Measurements from ENCODE around the gene C1QTNF9B.
A peak's percentile ranks its signal among the peaks of the same experiment; 100 is the strongest.

Gene C1QTNF9B

DNA sequence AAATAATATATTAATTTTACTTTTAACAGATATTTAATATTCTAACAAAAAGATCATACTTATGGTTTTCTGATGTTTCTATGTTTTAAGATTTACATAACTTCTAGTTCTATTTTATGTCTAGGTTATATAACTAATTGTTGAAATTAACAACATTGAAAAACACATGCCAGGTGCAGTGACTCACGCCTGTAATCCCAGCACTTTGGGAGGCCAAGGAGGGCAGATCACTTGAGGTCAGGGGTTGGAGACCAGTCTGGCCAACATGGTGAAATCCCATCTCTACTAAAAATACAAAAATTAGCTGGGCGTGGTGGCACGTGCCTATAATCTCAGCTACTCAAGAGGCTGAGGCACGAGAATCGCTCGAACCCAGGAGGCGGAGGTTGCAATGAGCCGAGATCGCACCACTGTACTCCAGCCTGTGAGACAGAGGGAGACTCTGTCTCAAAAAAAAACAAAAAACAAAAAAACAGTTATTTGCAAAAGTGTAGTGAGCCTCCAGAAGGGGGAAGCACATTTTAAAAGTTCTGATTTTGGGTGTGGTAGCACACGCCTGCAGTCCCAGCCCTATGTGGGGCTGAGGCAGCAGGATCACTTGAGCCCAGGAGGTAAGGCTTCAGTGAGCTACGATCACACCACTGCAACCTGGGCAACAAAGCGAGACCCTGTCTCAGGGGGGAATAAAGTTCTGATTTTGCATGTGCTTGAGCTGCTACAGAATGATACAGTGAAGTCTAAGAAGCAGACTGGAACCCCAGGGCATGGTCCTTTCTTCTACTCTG lies 26.8 kb downstream of the C1QTNF9B start:
- no peak for TF ChIP-seq GATA3 (IDR thresholded peaks at IDR 0.05; ENCODE audit: low read depth, low read length)
- TF ChIP-seq GATA2 (IDR thresholded peaks at IDR 0.05; ENCODE audit: low read depth, low read length): no peak

DNA sequence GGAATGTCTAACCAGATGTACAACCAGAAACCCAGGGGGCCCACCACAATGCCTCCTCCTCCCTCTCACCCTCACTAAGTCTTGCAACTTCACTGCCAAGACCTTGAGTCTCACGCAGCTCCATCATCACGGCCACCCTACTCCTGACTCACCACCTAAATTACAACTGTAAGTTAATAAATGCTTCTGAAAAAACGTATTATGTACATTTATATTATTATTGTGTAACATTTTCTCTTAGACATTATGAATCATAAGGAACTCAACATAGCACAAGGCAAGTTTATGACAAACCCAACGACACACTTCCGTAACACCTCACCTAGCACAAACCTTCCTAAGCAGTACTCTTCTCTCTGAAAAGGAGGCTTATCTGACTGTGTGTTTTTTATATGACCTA lies 28.8 kb downstream of the C1QTNF9B start:
- no peak for TF ChIP-seq GATA2 (IDR thresholded peaks at IDR 0.05; ENCODE audit: low read depth, low read length)
- no peak for TF ChIP-seq GATA3 (IDR thresholded peaks at IDR 0.05; ENCODE audit: low read depth, low read length)

DNA sequence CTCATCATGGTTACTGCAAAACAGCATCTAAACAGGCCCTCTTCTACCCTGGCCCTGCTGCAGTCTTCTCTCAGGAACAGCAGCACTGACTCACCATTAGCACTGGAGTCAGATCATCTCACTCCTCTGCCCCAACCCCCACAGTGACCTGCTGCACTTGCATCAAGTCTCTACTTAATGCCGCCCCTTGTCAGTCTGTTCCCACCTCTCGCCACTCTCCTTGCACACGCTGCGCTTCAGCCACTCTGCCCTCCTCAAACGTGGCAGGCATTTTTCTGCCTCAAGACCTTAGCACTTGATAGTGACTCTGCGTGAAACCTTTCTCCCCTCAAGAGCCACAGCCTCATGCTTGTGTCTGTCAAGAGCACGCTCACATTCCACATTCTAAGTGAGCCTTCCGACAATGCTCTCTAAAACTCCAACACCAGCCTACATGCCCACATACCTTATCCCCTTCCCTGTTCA lies 30.2 kb downstream of the C1QTNF9B start:
- no peak for TF ChIP-seq GATA2 (IDR thresholded peaks at IDR 0.05; ENCODE audit: low read depth, low read length)
- no peak for TF ChIP-seq GATA3 (IDR thresholded peaks at IDR 0.05; ENCODE audit: low read depth, low read length)

DNA sequence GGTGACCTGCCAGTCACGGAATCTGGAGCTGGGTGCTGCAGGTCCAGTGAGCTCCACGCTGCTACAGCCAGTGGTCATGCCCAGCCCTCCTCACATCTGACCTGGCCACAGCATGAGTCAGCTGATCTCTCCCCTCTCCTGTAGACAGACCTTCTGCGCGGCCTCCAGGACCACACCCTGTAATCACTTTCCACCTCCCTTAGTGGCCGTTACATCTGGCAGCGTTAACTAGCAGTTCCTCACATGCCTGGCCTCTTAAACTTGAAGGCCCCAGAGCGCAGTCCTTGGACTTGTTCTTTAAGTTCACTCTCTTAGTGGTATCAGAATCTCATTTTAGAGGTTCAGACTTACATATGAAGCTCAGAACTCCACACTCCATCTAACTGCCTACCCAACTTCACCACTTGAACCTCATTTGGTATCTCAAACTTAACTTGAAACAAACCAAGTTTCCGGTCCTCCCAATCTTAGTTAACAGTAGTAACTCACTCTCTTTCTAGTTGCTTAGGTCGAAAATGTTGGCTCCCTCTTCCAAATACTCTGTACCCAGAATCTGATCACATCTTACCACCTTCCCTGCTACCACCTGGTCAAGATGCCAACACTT lies 30.8 kb downstream of the C1QTNF9B start:
- TF ChIP-seq GATA3 (IDR thresholded peaks at IDR 0.05; ENCODE audit: low read depth, low read length) (no peak), GATA2 (IDR thresholded peaks at IDR 0.05; ENCODE audit: low read depth, low read length) (no peak)

DNA sequence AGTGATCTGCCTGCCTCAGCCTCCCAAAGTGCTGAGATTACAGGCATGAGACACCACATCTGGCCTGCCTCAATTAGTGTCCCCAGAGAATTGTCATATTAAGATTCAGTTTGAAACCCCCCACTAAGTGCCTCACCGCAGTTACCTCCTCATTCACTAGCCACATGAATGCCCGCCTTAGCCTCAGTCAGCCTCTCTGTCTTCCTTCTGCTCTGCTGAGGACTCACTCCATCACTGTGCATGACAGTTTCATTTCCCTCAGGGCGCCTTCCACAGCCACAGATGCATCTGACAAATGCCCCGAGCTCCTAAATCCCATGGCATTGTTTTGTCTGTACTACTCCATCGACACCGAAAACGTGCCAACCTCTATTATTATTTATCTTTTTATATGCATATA lies 31.4 kb downstream of the C1QTNF9B start:
- no peak for TF ChIP-seq GATA3 (IDR thresholded peaks at IDR 0.05; ENCODE audit: low read depth, low read length)
- no peak for TF ChIP-seq GATA2 (IDR thresholded peaks at IDR 0.05; ENCODE audit: low read depth, low read length)

DNA sequence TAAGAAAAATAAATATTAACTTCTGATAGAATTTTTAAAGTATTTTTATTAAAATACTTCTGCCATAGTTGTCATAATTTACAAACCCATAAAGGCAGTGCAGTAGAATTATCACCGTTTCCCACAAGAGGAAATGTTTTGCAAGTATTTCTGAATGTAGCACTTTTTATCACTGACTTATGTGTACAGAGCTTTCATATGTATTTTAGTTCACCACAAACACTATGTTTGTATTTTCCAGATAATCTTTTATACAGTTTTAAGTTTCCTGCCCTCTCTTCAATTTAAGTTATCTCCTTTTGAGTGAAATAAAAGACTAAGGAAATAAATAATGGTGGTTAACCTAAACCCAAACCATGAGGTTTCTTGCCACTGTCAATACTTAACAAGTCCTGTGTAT lies 32.3 kb downstream of the C1QTNF9B start:
- TF ChIP-seq GATA2 (IDR thresholded peaks at IDR 0.05; ENCODE audit: low read depth, low read length) (no peak), GATA3 (IDR thresholded peaks at IDR 0.05; ENCODE audit: low read depth, low read length) (no peak)

DNA sequence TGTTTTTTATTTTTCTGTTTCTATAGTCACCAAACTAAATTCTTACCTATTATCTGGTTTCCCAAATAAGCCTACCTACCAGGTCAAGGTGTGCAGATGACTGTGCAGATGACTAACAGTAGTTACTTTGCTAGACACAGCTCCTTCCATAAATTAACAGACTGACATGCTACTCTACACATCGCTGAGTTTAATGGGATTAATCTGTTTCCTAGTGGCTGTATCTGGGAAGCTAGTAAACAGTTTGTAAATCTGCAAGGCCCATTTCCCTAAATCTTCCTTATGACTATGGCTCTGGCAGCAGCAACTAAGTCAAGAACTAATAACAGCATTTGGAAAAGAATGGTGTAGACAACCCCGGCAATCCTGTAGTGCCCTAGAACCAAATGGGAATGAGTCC lies 36.0 kb downstream of the C1QTNF9B start:
- TF ChIP-seq GATA3 (IDR thresholded peaks at IDR 0.05; ENCODE audit: low read depth, low read length) (no peak), GATA2 (IDR thresholded peaks at IDR 0.05; ENCODE audit: low read depth, low read length) (no peak)

DNA sequence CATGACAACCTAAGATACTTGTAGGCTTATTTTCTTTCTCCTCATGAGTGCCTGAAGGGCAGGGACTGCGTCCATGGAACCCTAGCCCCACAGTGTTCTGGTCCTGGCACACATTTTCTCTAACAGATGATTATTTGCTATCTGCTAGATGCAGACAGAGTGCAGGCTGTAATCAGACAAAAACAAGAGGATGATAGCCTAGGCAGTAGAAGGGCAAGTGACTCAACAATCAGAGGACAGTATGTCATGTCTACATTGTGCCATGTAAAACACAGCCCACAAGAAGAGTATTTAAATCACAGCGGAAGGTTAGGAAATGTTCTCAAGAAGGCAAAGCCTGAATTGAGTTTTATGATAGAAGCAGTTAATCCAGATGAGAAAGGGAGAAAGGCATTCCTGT lies 37.4 kb downstream of the C1QTNF9B start:
- no peak for TF ChIP-seq GATA3 (IDR thresholded peaks at IDR 0.05; ENCODE audit: low read depth, low read length)
- peak; percentile 53; the same call in 1 of the 2 replicates for TF ChIP-seq GATA2 (IDR thresholded peaks at IDR 0.05; ENCODE audit: low read depth, low read length)

DNA sequence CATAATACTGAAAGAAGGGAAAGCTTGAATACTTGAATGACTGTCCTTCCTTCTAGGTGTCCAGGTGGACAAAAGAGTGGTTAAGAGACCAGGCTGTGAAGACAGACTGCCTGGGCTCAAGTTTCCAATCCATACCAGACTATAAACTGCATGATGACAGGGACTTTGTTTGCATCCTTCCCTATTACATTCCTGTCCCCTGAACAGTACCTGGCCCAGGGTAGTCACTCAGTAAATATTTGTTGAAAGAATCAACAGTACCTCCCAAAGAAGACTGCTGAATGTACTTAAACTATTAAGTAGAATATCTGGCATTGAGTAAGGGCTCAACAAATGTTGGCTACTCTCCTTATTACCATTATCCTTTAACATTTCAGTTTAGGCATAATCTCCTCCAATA lies 37.8 kb downstream of the C1QTNF9B start:
- TF ChIP-seq GATA3 (IDR thresholded peaks at IDR 0.05; ENCODE audit: low read depth, low read length) (no peak), GATA2 (IDR thresholded peaks at IDR 0.05; ENCODE audit: low read depth, low read length) (no peak)

DNA sequence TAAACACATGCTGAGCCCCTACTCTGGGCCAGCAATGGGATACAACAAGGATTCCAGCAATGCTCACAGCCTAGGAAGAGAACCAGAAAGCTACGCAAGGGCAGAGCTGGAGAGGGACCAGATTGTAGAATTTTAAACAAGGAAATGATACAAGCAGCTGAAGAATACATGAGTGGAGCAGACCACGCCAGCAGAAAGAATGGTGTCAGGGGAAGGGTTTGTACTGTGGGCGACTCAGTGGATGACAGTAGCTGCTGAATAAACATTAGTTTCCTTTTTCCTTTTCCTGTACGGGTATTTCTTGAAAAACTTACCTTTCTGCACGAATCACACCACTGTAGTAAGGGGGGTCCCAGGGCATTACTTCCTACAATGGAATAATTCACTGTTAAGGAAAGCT lies 38.8 kb downstream of the C1QTNF9B start:
- no peak for TF ChIP-seq GATA3 (IDR thresholded peaks at IDR 0.05; ENCODE audit: low read depth, low read length)
- TF ChIP-seq GATA2 (IDR thresholded peaks at IDR 0.05; ENCODE audit: low read depth, low read length): no peak

DNA sequence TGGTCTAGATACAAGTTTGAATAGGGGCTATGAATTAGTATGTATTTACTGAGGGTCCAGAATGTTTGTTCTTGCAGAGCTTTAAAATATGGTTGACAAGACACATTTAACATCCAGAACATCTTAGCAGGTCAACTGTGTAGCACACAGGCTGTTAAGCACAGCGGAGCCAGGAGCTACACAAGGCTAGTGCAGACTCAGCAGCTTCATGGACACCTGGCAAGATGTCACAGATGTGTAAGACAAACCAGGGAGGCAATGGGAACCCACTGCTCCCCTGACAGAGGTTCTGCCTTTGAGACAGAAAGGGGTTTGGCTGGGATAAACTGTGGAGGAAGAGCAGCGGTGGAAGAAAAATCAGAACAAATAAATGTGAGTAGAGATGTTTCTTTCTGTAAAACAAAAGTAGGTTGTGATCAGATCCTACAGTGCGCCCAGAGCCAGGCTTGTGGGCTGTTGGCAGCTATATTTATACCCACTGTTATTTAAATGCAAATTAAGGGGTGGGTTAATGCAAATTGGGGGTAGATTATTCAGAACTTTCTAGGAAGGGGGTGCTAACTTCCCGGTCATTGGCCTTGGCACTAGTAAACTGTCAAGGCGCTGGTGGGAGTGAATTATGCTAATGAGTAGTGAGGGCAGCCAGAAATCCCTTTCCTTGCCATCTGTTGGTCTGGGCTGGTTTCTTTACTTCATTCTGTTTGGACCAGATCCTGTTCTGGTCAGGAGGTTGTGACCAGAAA lies 41.1 kb downstream of the C1QTNF9B start:
- no peak for TF ChIP-seq GATA2 (IDR thresholded peaks at IDR 0.05; ENCODE audit: low read depth, low read length)

DNA sequence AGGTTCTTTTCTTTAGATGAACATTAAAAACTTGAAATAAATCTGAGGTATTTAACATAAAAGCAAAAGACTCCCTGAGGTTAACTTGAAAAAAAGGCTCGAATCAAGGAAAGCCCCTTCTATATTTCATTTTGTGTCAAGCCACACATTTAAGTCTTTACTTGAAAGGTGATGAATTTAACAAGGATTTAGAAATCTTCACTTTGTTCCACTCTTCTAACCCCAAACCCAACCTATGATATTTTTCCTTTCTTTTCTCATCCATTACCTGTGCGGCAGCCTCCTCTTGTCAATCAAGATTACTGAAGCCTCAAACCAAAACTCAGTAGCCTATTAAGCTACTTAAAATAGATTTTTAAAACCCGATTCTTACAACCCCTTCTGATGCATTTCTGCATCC lies 41.9 kb downstream of the C1QTNF9B start:
- TF ChIP-seq GATA2 (IDR thresholded peaks at IDR 0.05; ENCODE audit: low read depth, low read length) (no peak), GATA3 (IDR thresholded peaks at IDR 0.05; ENCODE audit: low read depth, low read length) (no peak)

DNA sequence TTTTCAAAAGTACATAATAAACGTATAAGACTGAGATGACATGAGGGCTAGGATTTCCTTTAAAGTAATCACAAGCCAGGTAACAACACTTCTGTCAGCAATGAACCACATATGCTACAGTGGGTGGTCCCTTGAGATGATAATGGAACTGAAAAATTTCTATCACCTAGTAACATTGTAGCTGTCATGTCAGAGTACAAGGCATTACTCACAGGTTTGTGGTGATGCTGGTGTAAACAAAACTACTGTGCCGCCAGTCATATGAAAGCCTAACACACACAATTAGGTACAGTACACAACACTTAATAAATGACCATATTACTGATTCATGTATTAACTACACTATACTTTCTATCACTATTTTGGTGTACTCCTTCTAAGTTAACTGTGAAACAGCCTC lies 45.0 kb downstream of the C1QTNF9B start:
- TF ChIP-seq GATA3 (IDR thresholded peaks at IDR 0.05; ENCODE audit: low read depth, low read length) (no peak), GATA2 (IDR thresholded peaks at IDR 0.05; ENCODE audit: low read depth, low read length) (no peak)

DNA sequence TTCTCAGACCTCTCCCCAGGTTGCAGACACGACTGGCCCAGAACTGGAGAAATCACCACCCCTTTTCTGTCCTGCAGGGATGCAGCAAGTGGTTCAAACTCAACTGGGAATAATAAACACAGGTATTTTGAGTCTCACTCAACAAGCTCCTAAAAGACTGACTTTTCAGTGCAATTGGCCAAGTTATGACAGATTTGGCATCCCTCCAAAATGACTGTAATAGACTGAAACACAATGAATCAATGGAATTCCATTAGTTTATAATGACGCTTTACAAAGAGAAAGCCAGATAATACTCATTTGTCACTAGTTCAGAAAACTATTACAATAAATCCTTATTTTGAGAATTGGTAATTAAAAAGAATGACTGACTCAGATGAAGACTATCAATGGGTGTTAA lies 46.2 kb downstream of the C1QTNF9B start:
- no peak for TF ChIP-seq GATA2 (IDR thresholded peaks at IDR 0.05; ENCODE audit: low read depth, low read length)
- no peak for TF ChIP-seq GATA3 (IDR thresholded peaks at IDR 0.05; ENCODE audit: low read depth, low read length)

DNA sequence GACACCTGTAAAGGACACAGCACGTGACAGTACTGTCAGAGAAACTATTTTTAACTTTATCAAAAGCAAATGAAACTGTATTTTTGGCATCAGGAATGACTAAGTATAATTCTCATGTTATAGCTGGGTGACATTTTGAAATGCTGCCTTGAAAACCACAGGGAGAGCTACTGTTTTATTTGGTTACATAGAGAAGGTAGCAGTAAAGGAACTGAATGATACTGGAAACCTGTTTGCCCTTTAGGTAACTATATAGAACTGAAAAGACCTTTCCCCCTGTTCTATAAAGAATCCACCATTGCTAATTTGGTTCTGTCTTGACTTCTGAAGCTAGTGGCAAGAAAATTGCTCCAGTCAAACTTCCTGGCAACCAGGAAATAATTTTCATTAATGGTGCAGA lies 47.2 kb downstream of the C1QTNF9B start:
- no peak for TF ChIP-seq GATA3 (IDR thresholded peaks at IDR 0.05; ENCODE audit: low read depth, low read length)
- no peak for TF ChIP-seq GATA2 (IDR thresholded peaks at IDR 0.05; ENCODE audit: low read depth, low read length)
